GM12891 (cell line): ENCODE results near the gene DHX15.
A peak's percentile ranks its signal among the peaks of the same experiment; 100 is the strongest.

Experiments
- POLR2A ChIP-seq: IDR thresholded peaks from 2 replicates; pipeline ENCODE4 v1.6.1; 2011; ENCODE audit warnings: low read depth, low read length, control low read depth
- POLR2AphosphoS5 ChIP-seq: IDR thresholded peaks from 2 replicates; pipeline ENCODE4 v1.6.1; 2011; ENCODE audit warnings: low read depth, low read length, control low read depth
- POU2F2 ChIP-seq: IDR thresholded peaks from 2 replicates; pipeline ENCODE4 v1.6.1; 2011; ENCODE audit warnings: low read depth, mild to moderate bottlenecking, control low read depth, low read length, moderate library complexity
- SPI1 ChIP-seq: IDR thresholded peaks from 2 replicates; pipeline ENCODE4 v1.6.1; 2011; ENCODE audit warnings: low read depth, low read length, control low read depth
- TAF1 ChIP-seq: IDR thresholded peaks from 2 replicates; pipeline ENCODE4 v1.6.1; 2011; ENCODE audit warnings: low read depth, low read length, control low read depth

DNA sequence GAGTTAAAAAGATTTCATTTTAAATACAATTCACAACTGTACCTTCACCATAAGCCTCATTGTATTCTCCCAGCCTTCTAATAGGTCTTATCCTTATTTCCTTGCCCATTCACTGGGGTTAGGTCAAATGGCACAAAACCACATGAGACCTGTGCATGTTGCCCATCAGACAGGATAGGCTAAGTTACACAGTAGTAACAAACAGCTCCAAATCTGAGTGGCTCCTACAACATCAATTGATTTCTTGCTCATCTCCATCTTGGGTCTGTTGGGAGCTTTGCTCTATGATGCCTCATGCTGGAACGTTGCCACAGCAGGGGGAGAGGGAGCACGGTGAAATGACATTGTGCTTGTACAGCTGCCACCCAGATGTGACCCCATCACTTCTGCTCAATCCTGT lies 70.6 kb downstream of the DHX15 start:
- peak; percentile 36; the same call in 1 of the 2 replicates for TF ChIP-seq POLR2A
- no peak for TF ChIP-seq TAF1
- no peak for TF ChIP-seq POU2F2
- TF ChIP-seq POLR2AphosphoS5: no peak
- no peak for TF ChIP-seq SPI1
